HEK293 (cell line): Measurements from ENCODE around the gene DISC1.

Experiments
- KLF16 ChIP-seq: fragments of 450-650 bp; formaldehyde crosslinking; IDR thresholded peaks from 2 replicates; pipeline ENCODE4 v1.5.1; 2017; ENCODE audit warnings: missing biosample characterization, missing genetic modification characterization
- PATZ1 ChIP-seq: fragments of 450-650 bp; formaldehyde crosslinking; IDR thresholded peaks from 2 replicates; pipeline ENCODE4 v1.5.1; 2016; ENCODE audit warnings: missing biosample characterization, missing genetic modification characterization
- ZNF138 ChIP-seq: fragments of 450-650 bp; formaldehyde crosslinking; IDR thresholded peaks from 2 replicates; pipeline ENCODE4 v1.5.1; 2016; ENCODE audit warnings: missing biosample characterization, missing genetic modification characterization, borderline replicate concordance
- ZNF239 ChIP-seq: fragments of 450-650 bp; formaldehyde crosslinking; IDR thresholded peaks from 2 replicates; pipeline ENCODE4 v1.5.1; 2016; ENCODE audit warnings: missing biosample characterization, missing genetic modification characterization
- ZNF350 ChIP-seq: fragments of 450-650 bp; formaldehyde crosslinking; IDR thresholded peaks from 2 replicates; pipeline ENCODE4 v1.5.0; 2017; ENCODE audit warnings: missing biosample characterization, mild to moderate bottlenecking, missing genetic modification characterization
- TF ChIP-seq, protein P1 (sequence below): fragments of 450-650 bp; formaldehyde crosslinking; IDR thresholded peaks from 2 replicates; pipeline ENCODE4 v1.5.1; 2016; ENCODE audit warnings: missing biosample characterization, missing genetic modification characterization

DNA sequence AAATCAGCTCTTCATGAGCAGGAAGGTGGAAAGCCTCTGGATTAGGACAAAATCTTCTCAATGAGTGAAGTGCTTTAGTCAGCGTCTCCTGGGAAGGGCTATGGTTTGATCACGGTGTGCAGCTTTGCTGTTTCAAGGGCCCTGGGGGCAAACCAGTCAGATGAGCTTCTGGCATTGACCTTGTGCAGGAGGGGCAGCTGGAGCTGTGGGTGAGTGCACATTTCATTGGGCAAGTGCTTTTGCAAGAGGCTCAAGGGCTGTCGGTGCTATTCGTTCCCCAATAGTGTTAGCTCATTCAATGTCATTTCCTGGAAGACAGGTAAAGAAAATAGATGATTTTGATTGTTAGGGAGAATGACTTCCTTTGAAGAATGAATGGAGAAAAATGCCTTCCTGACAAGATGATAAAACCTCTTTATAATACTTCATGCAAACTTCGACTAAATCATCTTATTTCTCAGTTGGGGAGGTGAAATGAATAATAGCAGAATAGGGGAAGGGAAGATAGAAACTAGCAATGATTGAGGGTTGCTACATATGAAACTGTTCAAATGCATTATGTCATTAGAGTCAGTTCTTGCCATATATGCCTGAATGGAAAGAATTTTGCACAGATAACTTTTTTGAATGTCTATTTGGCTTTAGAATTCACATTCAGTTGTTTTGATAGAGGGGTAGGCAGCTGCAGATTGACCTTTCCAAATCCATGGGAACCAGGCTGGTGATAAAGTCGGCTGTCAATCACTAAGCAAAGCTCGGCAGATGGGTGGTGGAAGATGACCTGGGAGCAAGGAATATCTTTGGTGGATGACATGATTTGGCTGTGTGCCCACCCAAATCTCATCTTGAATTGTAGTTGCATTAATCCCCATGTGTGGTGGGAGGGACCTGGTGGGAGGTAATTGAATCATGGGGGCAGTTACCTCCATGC, 12.9 kb upstream of the DISC1 start:
- TF ChIP-seq, protein P1, sequence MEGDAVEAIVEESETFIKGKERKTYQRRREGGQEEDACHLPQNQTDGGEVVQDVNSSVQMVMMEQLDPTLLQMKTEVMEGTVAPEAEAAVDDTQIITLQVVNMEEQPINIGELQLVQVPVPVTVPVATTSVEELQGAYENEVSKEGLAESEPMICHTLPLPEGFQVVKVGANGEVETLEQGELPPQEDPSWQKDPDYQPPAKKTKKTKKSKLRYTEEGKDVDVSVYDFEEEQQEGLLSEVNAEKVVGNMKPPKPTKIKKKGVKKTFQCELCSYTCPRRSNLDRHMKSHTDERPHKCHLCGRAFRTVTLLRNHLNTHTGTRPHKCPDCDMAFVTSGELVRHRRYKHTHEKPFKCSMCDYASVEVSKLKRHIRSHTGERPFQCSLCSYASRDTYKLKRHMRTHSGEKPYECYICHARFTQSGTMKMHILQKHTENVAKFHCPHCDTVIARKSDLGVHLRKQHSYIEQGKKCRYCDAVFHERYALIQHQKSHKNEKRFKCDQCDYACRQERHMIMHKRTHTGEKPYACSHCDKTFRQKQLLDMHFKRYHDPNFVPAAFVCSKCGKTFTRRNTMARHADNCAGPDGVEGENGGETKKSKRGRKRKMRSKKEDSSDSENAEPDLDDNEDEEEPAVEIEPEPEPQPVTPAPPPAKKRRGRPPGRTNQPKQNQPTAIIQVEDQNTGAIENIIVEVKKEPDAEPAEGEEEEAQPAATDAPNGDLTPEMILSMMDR (tag by site-specific recombination) = no peak
- TF ChIP-seq ZNF350 (tag by site-specific recombination) (no peak), ZNF138 (no peak), KLF16 (tag by site-specific recombination) (no peak), PATZ1 (tag by site-specific recombination) (no peak), ZNF239 (tag by site-specific recombination) (no peak)
